MM.1S (cell line): ENCODE measurements around the gene TMPRSS3.

Experiments used
- DNase-seq: peaks from one replicate; pipeline ENCODE4 v3.0.0-alpha.2; 2015
- H2AFZ ChIP-seq: fragments of 300-600 bp; sonication (generic); 2 replicates; pipeline ENCODE4 v1.6.0; 2016; ENCODE audit warnings: antibody characterized with exemption, low read length
- H3F3A ChIP-seq: fragments of 300-600 bp; sonication (generic); 2 replicates; pipeline ENCODE4 v1.6.1; 2016; ENCODE audit warnings: mild to moderate bottlenecking, antibody characterized with exemption, low read length, moderate library complexity, mixed read lengths; ENCODE audit not compliant: insufficient read depth
- H3K27ac ChIP-seq: fragments of 300-600 bp; sonication (generic); 2 replicates; pipeline ENCODE4 v1.5.1; 2016; ENCODE audit warnings: mild to moderate bottlenecking, low read length
- H3K27me3 ChIP-seq: fragments of 300-600 bp; sonication (generic); replicated peaks from 2 replicates; pipeline ENCODE4 v1.6.0; 2016; ENCODE audit warnings: low read length; ENCODE audit not compliant: insufficient read depth
- H3K36me3 ChIP-seq: fragments of 300-600 bp; sonication (generic); replicated peaks from 2 replicates; pipeline ENCODE4 v1.6.1; 2016; ENCODE audit warnings: mild to moderate bottlenecking, low read length, mixed read lengths; ENCODE audit not compliant: insufficient read depth
- H3K4me1 ChIP-seq: fragments of 300-600 bp; sonication (generic); 2 replicates; pipeline ENCODE4 v1.6.1; 2016; ENCODE audit warnings: low read length, mixed read lengths
- H3K4me2 ChIP-seq: fragments of 300-600 bp; sonication (generic); 2 replicates; pipeline ENCODE4 v1.6.0; 2016; ENCODE audit warnings: low read depth, low read length
- H3K4me3 ChIP-seq: fragments of 300-600 bp; sonication (generic); 2 replicates; pipeline ENCODE4 v1.5.1; 2016; ENCODE audit warnings: low read length, mixed read lengths
- H3K79me2 ChIP-seq: fragments of 300-600 bp; sonication (generic); 2 replicates; pipeline ENCODE4 v1.6.1; 2016; ENCODE audit warnings: mixed run types, low read length, mixed read lengths
- H3K9ac ChIP-seq: fragments of 300-600 bp; sonication (generic); 2 replicates; pipeline ENCODE4 v1.6.1; 2016; ENCODE audit warnings: low read length, mixed read lengths
- H3K9me2 ChIP-seq: fragments of 300-600 bp; sonication (generic); replicated peaks from 2 replicates; pipeline ENCODE4 v1.6.1; 2016; ENCODE audit warnings: mild to moderate bottlenecking, low read length, mixed read lengths; ENCODE audit not compliant: insufficient read depth
- H3K9me3 ChIP-seq: fragments of 300-600 bp; sonication (generic); replicated peaks from 2 replicates; pipeline ENCODE4 v1.6.1; 2016; ENCODE audit warnings: mild to moderate bottlenecking, low read length, mixed read lengths; ENCODE audit not compliant: insufficient read depth
- H4K20me1 ChIP-seq: fragments of 300-600 bp; sonication (generic); 2 replicates; pipeline ENCODE4 v1.6.1; 2016; ENCODE audit warnings: mild to moderate bottlenecking, low read length, moderate library complexity, mixed read lengths; ENCODE audit not compliant: insufficient read depth
- EZH2 ChIP-seq: fragments of 300-600 bp; sonication (generic); optimal IDR thresholded peaks from 2 replicates; pipeline ENCODE3; 2017; ENCODE audit warnings: low read depth, mild to moderate bottlenecking, antibody characterized with exemption, low read length, mixed read lengths
- EZH2phosphoT487 ChIP-seq: fragments of 300-600 bp; sonication (generic); IDR thresholded peaks from 2 replicates; pipeline ENCODE4 v1.6.1; 2018; ENCODE audit warnings: antibody characterized with exemption, low read length
- TF ChIP-seq, protein P1 (sequence below): fragments of 300-600 bp; sonication (generic); IDR thresholded peaks from 2 replicates; pipeline ENCODE4 v1.5.1; 2016; ENCODE audit warnings: antibody characterized with exemption, low read length, mixed read lengths

Gene TMPRSS3

DNA sequence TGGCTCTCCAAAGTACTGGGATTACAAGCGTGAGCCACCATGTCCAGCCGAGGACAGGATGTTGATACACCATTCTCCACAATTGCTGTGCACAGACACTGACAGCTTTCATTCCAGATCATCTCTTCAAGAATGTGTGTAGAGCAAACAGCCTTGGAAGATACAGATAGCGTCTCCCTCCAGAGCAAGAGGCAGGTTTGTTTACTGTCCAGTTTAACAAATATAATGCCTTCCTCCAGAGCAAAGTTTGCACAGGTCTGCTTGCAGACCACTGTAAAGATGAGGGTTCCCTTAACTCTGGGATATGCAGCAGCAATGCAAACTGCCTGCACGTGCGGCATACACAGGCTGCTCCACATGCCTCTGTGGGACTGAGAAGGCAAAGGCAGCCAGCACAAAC lies 4.6 kb downstream of the TMPRSS3 start:
- H4K20me1 ChIP-seq = no peaks in the 10 kb centered on the region
- H3K27me3 ChIP-seq = peaks cover 88% of the 10 kb centered on the region
- no peaks in the 10 kb centered on the region for H3K9me3 ChIP-seq
- no peaks in the 10 kb centered on the region for H3K79me2 ChIP-seq
- no peak overlapping the region for H3K9ac ChIP-seq
- no peaks in the 10 kb centered on the region for H3K9me2 ChIP-seq
- no peak for DNase-seq
- H3K4me2 ChIP-seq = no peak overlapping the region
- peaks cover 6% of the 10 kb centered on the region; the same call in 1 of the 2 replicates for H3F3A ChIP-seq
- H3K36me3 ChIP-seq = no peaks in the 10 kb centered on the region
- no peak overlapping the region for H3K4me3 ChIP-seq
- H3K27ac ChIP-seq = no peak overlapping the region
- peaks cover 20% of the 10 kb centered on the region for H3K4me1 ChIP-seq
- no peak overlapping the region for H2AFZ ChIP-seq
- TF ChIP-seq, protein P1, sequence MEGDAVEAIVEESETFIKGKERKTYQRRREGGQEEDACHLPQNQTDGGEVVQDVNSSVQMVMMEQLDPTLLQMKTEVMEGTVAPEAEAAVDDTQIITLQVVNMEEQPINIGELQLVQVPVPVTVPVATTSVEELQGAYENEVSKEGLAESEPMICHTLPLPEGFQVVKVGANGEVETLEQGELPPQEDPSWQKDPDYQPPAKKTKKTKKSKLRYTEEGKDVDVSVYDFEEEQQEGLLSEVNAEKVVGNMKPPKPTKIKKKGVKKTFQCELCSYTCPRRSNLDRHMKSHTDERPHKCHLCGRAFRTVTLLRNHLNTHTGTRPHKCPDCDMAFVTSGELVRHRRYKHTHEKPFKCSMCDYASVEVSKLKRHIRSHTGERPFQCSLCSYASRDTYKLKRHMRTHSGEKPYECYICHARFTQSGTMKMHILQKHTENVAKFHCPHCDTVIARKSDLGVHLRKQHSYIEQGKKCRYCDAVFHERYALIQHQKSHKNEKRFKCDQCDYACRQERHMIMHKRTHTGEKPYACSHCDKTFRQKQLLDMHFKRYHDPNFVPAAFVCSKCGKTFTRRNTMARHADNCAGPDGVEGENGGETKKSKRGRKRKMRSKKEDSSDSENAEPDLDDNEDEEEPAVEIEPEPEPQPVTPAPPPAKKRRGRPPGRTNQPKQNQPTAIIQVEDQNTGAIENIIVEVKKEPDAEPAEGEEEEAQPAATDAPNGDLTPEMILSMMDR = no peak
- TF ChIP-seq EZH2 (no peak), EZH2phosphoT487 (no peak)

DNA sequence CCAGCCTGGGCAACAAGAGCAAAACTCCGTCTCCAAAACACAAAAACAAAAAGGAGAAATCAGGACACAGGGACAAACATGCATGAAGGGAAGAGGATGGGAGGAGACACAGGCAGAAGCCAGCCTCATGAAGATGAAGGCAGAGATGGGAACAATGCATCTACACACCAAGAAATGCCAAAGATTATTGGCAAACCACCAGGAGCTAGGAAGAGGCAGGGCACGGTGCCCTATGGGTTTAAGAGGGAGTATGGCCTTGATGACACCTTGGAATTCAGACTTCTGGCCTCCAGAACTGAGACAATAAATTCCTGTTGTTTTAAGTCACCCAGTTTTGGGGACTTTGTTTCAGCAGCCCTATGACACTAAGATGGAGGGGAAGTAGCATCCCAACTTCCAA lies 5.2 kb downstream of the TMPRSS3 start:
- H3K4me2 ChIP-seq = no peak overlapping the region

DNA sequence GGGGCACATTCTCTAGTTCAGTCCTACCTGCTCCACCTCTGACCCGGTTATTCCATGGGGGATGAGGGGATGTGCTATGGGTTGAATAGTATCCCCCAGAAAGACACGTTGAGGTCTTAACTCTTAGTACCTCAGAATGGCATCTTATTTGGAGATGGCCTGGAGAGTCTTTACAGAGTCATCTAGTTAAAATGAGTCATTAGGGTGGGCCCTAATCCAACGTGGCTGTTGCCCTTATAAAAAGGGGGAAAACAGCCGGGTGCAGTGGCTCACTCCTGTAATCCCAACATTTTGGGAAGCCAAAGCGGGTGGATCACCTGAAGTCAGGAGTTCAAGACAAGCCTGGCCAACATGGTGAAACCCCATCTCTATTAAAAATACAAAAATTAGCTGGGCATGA lies 5.7 kb downstream of the TMPRSS3 start:
- Histone ChIP-seq H3K4me2 (peak overlapping the region; percentile 61), H3F3A (peaks cover 6% of the 10 kb centered on the region; the same call in 1 of the 2 replicates), H3K9ac (no peak overlapping the region)

More for the DNA sequence above, 5.2 kb downstream of the TMPRSS3 start:
- H4K20me1 ChIP-seq = no peaks in the 10 kb centered on the region
- peaks cover 88% of the 10 kb centered on the region for H3K27me3 ChIP-seq
- H3K9me2 ChIP-seq = no peaks in the 10 kb centered on the region
- no peak overlapping the region for H3K9ac ChIP-seq
- no peak for DNase-seq
- TF ChIP-seq, protein P1 = no peak
- no peak for TF ChIP-seq EZH2phosphoT487
- no peak for TF ChIP-seq EZH2
- no peaks in the 10 kb centered on the region for H3K79me2 ChIP-seq
- H3K27ac ChIP-seq = no peak overlapping the region
- H3K4me1 ChIP-seq = peaks cover 20% of the 10 kb centered on the region
- H3F3A ChIP-seq = peaks cover 6% of the 10 kb centered on the region; the same call in 1 of the 2 replicates
- H2AFZ ChIP-seq = no peak overlapping the region
- H3K9me3 ChIP-seq = no peaks in the 10 kb centered on the region
- H3K36me3 ChIP-seq = no peaks in the 10 kb centered on the region
- no peak overlapping the region for H3K4me3 ChIP-seq

More for the DNA sequence above, 5.7 kb downstream of the TMPRSS3 start:
- Histone ChIP-seq H3K79me2 (no peaks in the 10 kb centered on the region), H2AFZ (no peak overlapping the region), H3K4me3 (no peak overlapping the region), H3K36me3 (no peaks in the 10 kb centered on the region), H3K4me1 (peaks cover 20% of the 10 kb centered on the region), H3K27me3 (peaks cover 88% of the 10 kb centered on the region), H3K27ac (peak overlapping the region; percentile 41; the same call in 1 of the 2 replicates), H3K9me2 (no peaks in the 10 kb centered on the region), H4K20me1 (no peaks in the 10 kb centered on the region), H3K9me3 (no peaks in the 10 kb centered on the region)
- no peak for DNase-seq
- TF ChIP-seq, protein P1 = no peak
